KBM-7 (cell line): ENCODE data around the gene UMAD1.

ENCODE experiments used
- DNase-seq: peaks from one replicate; pipeline ENCODE4 v3.0.0-alpha.2; 2015
- in situ Hi-C: fragments of 300-500 bp; cut with MboI; formaldehyde crosslinking; loops from 2 replicates; pipeline ENCODE4 v1.14.3; 2020; ENCODE audit warnings: low sequenced_read_pairs, low pct_unique_long_range_greater_than_20kb, mixed read lengths

UMAD1 gene

GRCh38 chr7:7681936-7682329 lies 41.4 kb downstream of the UMAD1 start:
- DNase-seq = no peak
- in situ Hi-C loops = no loop called here

DNA sequence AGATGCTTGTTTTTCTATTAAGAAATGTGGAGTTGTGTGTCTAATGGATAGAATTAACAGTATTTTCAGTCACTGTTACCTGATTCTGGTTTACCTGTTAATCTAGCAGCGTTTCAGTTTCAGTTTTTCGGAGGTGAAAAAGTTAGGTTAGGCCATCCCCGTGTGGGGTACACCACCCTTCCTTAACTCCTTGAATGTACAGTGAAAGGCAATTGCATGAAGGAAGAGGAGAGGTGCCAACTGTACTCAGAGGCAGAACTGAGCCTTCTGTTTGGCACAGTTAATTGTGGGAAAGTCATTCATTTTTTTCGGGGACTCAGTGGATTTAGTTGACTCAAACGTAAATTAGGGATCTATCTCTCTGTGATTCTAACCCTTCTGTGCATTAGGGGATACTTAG lies 42.3 kb downstream of the UMAD1 start:
- in situ Hi-C loops = no loop called here
- no peak for DNase-seq

DNA sequence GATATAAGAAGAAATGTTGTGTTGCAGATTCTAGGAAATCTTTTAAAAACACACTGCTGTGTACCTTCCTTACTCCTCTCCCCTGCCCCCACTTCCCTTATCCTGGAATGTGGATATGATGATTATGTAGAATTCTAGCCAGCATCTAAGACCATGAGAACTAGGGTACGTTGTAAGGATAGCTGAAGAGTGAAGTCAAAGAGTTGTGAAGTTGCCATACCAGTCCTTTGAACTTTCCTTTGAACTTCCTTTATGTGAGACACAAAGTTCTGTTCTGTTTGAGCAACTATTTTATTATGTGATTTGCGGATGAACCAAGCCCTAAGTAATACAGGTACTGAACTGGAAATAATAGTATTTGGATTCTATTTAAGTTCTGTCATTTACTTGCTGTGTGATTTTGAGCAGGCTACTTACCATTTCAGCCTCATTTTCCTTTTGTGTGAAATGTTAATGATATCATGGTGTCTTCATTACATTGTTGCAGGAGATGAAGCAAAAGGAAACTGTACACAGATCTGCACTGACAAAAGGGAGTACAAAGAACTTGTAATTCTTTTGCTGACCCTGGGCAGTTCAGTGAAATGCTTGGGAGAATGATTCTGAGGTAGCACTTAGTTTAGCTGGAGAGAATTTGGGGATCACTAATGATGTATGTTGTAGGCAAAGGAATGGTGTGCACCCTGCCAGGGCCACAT lies 46.4 kb downstream of the UMAD1 start:
- DNase-seq = no peak
- in situ Hi-C loops = no loop called here

DNA sequence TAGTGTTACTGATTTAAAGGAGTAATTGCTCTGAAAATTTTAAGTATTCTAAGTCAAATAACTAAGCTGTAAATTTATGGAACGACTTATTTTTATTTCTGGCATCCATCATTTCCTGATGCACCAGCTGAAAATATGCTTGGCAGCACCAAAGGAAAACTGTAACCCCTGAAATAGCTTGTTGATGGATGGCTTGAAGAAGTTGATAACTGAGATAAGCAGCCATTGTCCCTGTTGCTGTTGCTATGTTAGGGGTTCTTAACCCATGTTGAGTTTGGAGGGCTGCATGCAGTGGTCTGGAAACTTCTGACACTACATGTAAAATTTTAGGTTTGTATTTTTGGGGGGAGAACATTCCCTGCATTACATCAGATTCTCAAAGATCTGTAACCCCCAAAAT lies 47.2 kb downstream of the UMAD1 start:
- in situ Hi-C loops = no loop called here

GRCh38 chr7:7688310-7688709 lies 47.8 kb downstream of the UMAD1 start:
- in situ Hi-C loops = no loop called here
- no peak for DNase-seq

More for the DNA sequence above, 47.2 kb downstream of the UMAD1 start:
- DNase-seq = no peak

DNA sequence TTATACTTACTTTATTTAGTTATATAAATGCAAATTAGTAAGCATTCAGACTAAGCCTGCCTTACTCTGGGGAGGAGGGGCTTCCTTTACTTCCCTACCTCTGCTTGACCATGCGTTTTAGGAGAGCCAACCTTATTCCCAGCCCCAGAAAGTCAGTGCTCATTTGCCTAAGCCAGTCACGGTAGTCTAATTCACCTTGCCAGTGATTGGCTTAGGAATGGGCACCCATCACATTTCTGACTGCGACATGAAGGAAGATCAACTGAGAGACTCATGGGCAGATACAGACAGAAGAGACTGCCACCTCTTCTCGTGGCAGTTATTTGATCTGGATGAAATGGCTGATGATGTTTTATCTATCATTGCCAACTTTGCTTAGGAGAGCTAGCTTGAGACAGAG lies 48.4 kb downstream of the UMAD1 start:
- DNase-seq = no peak
- in situ Hi-C loops = no loop called here

GRCh38 chr7:7693881-7694280 lies 53.3 kb downstream of the UMAD1 start:
- DNase-seq = no peak

GRCh38 chr7:7694542-7694941 lies 54.0 kb downstream of the UMAD1 start:
- in situ Hi-C loops = no loop called here
- DNase-seq = no peak

More at GRCh38 chr7:7693881-7694280, 53.3 kb downstream of the UMAD1 start:
- in situ Hi-C loops = no loop called here

DNA sequence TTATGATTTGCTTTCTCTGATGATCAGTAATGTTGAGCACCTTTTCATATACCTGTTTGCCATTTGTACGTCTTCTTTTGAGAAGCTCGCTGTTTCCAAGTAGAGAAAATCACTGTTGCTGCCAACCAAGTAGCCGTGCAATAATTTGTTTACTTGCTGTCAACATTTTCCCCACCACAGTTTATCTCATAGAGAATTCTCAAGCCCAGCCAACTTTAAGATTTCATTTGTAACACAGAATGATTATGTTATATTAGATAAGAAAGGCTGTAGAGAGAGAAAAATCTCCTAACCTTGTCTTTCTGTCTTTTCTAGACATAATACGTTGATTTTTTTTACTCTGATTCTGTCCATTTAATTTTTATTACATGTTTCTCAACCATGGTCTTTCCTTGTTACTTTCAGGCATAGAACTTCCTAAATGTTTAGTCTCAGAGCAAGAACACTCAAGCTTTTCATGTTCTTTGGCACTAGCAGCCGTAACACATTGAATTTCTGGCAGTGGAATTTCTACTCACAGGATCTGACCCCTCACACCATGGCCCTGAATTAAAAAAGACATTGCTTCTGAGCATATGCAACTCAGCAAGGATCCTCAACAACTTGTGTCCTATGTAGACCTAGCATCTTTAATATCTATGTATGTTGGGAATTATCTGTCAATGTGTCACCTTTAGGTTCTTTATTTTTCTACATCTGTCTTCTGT lies 54.7 kb downstream of the UMAD1 start:
- in situ Hi-C loops = no loop called here
- DNase-seq = no peak

DNA sequence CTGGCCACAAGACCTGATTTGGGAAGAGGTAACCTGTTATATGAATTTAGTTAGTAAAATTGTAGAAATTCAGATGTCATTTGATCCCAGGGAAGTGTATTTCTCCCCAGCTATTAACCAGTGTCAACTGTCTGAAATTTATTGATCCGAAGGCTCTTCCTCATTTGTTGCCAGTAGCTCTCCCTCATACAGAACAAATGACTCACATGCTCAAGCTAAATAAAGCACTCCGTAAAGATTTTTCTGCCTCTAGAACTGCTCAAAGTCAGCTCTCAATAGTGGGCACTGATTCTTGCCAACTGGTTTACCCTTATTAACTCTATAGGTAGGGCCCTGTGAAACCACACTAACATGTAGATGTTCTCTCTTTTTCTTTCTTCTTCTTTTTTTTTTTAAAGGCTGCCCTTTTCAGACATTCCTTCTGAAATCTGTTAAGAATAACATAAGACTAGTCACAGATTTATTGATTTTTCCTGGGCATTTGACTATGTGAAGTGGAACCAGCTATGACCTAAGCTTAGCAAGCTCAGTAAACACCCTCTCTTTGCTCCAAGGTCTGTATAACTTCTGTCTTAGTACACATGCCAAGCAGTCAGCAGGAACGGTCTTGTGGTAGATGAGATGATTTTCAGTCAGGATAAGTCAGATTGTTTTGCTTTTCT lies 56.0 kb downstream of the UMAD1 start:
- DNase-seq = peak; percentile 39
- in situ Hi-C loops = no loop called here

- DNase-seq = no peak
- in situ Hi-C loops = no loop called here
These were observed 58.4 kb downstream of the UMAD1 start for GRCh38 chr7:7698930-7699329.

- in situ Hi-C loops = no loop called here
These were observed 58.8 kb downstream of the UMAD1 start for GRCh38 chr7:7699380-7699779.

GRCh38 chr7:7699970-7700369 lies 59.4 kb downstream of the UMAD1 start:
- in situ Hi-C loops = no loop called here

More at GRCh38 chr7:7699380-7699779, 58.8 kb downstream of the UMAD1 start:
- DNase-seq = no peak

DNA sequence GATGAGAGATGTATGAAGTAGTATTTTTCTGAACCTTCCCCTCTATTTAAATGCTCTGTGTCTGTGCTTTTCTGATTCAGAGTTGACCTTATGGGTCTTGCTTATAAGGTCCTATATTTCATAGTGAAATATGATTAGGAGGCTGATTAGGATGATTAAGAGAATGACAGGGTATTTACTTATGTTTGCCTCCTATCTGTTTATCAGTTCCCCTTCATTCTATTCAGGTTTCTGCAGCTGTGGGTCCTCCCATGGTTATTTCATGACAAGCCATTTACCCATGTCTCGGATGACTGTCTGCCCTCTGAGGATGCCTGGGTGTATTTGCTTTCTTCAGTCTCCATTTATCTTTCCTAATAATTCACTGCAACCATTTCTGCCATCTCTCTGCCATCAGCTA lies 61.0 kb downstream of the UMAD1 start:
- DNase-seq = no peak
- in situ Hi-C loops = no loop called here

More at GRCh38 chr7:7699970-7700369, 59.4 kb downstream of the UMAD1 start:
- DNase-seq = no peak

DNA sequence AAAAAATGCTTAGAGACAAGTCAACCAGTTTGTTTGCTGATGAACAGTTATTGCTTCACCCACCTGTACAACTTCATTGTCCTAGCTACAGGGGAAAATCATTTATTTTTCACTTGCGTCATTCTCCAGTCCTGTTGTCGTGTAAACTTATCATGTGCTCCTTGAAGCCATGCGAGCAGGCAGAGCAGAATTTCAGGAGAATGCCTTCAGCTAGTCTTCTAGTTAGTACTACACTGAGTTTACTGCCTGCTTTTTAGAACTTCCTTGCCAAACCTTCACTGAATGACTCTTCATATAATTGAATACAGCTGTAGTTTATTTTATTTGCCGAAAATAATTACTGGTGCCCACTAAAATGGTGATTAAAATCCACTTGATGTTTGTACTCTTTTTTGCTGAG lies 62.3 kb downstream of the UMAD1 start:
- no peak for DNase-seq
- in situ Hi-C loops = no loop called here

DNA sequence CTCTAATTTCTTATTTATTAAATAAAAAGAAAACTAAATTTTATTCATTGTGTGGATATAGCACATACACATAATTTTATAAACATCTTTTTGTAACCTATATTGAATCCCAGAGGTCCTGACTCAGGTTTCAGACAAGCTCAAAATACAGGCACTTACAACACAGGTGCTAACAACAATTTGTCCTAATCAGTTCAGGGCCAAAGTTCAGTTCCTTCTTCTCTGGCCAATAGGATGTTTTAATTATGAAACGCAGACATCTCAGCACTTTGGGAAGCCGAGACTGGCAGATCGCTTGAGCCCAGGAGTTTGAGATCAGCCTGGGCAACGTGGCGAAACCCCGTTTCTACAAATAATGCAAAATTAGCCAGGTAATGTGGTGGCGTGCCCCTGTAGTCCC lies 62.9 kb downstream of the UMAD1 start:
- DNase-seq = no peak
- in situ Hi-C loops = no loop called here

GRCh38 chr7:7704867-7705266 lies 64.3 kb downstream of the UMAD1 start:
- in situ Hi-C loops = no loop called here
- DNase-seq = no peak

- in situ Hi-C loops = no loop called here
- DNase-seq = no peak
These were observed 64.8 kb downstream of the UMAD1 start for GRCh38 chr7:7705318-7705717.

DNA sequence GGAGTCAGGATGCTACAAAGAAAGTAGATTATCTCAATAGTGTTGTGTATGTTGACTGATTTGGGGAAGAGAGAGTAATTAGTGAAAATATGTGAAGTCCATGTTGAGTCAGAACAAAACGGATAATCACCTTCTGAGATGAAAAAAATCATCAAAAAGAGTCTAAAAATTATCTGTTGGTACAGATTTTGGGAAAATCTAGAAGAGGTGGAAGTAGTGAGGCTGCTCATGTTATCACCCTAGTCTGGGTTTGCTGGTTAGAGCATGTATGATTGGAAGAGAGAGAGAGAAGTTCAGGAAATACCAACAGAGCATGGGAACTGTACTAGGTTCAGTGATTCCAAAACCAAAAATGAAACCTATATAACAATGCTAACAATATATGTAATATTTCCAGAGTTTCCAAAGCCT lies 65.6 kb downstream of the UMAD1 start:
- in situ Hi-C loops = no loop called here
- no peak for DNase-seq

GRCh38 chr7:7706556-7707172 lies 66.1 kb downstream of the UMAD1 start:
- in situ Hi-C loops = no loop called here

More at GRCh38 chr7:7706556-7707172, 66.1 kb downstream of the UMAD1 start:
- no peak for DNase-seq
